ENCODE results near the gene PRDM8.
"Not testable (repeated sequence)": the region's sequence is repeated elsewhere in the genome, so short reads cannot be mapped to it uniquely, and the experiment has no call there.

PRDM8 gene

DNA sequence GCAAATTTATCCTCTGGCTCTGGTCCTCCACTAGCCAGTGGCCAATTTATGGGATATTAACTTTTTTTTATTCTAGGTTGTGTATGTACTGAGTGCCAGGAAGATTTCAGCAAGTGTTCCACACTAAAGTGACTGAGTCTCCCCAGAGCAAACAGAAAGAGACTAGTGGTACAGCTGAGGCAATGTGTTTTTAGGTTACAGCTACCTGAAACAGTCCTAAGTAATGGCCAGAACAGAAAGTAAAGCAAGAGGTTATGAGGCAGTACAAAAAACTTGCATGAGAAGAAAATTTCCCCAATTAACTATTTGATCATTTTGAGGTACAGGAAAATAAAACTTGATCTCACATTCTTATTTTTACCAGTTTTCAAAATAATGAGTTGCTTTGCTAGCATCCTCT is 31.2 kb downstream of the PRDM8 start:
- no peak for DNase-seq (ENCODE audit: low read depth)

GRCh38 chr4:80229128-80229527 is 31.8 kb downstream of the PRDM8 start:
- no peak for DNase-seq (ENCODE audit: low read depth)

DNA sequence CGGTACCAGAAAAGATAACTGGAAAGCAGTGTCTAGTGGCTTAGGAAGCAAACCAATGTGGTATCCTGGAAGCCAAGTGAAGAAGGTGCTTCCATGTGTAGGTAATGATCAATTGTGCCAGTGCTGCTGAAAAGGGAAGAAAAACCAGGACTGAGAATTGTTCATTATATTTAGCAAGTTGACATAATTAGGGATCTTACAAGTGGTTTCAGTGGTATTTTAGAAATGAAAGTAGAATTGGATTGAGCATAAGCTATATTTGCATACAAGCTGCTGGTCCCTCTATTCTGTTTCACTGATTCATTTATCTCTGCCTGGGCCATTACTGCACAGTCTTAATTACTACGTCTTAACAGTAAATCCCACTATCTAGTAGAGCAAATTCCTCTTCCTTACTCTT is 32.3 kb downstream of the PRDM8 start:
- DNase-seq (ENCODE audit: low read depth): no peak

DNA sequence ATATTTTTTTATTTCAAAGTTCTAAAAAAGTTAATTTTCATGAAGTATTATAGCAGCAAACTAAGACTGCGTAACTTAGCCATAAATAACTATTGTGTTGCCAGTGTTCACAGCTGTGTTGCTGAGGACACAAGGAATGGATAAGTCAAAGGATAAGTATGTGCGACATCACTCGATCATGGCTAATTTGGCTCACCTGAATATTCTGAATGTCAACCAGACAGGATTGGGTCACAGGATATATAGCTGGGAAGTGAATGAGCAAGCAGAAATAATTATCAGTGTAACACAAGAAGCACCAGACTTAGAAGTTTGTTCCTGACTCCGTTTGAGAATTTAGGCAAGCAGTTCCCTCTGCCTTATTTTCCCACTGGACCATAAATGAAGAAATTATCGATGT is 33.9 kb downstream of the PRDM8 start:
- no peak for DNase-seq (ENCODE audit: low read depth)

DNA sequence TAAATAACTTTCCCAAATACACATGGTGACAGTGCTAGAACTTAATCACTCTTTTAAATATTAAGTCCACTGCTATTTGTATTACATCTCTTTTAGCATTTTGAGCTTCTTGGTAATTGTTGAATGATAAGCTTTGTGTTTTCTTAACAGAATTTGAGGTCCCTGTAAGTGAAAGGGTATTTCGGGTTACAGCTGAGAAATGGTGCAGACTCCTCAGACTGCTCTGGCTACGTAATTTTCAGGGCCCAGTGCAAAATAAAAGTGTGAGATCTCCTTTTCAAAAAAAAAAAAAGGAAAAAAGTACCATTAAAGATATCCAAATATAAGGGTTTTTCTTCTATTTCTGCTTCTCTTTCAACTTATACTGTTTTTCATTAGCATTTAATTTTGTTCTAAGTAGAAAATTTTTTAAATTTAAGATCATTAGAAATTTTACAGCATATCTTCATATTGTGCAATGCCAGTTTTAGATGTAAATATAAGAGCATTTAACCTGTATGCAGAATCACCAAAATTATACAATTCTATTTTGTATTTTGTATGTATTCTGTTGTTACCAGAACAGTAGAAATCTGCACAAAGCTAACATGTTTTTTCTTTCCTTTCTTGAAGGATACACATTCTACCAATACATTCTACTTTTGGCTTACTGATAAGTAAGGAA is 35.5 kb downstream of the PRDM8 start:
- no peak for DNase-seq (ENCODE audit: low read depth)

GRCh38 chr4:80233390-80233789 is 36.1 kb downstream of the PRDM8 start:
- DNase-seq (ENCODE audit: low read depth): no peak

DNA sequence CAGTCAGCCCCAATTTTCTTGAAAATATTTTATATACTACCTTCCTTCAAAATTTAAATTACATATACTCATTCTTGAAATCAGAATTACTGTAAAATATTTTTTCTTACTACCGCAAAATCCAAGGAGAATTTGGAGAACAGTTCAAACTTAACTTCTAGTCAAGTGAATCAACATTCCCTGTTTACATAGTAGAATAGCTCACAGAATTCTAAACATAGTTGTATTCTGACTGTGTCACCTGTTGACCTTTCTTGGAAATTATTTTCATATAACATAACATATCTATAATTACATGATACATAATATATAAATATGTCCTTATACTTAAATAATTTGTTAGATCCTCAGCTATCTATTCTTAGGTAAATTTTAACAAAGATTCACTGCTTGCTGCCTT is 38.1 kb downstream of the PRDM8 start:
- DNase-seq (ENCODE audit: low read depth): no peak

DNA sequence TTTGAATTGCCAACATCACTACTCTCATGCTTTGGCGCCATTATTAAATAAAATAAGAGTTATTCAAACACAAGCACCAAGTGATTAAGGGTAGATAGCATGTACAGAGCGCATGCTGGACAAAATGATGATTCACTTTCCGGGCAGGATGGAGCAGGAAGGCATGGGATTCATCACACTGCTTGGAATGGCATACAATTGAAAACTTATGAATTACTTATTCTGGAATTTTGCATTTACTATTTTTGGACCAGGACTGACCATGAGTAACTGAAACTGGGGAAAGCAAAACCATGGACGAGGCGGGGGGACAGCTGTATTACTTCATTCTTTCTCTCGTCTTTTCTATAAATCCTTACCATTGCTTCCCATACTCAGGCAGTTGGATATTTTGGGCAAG is 40.7 kb downstream of the PRDM8 start:
- DNase-seq (ENCODE audit: low read depth): peak; percentile 81

DNA sequence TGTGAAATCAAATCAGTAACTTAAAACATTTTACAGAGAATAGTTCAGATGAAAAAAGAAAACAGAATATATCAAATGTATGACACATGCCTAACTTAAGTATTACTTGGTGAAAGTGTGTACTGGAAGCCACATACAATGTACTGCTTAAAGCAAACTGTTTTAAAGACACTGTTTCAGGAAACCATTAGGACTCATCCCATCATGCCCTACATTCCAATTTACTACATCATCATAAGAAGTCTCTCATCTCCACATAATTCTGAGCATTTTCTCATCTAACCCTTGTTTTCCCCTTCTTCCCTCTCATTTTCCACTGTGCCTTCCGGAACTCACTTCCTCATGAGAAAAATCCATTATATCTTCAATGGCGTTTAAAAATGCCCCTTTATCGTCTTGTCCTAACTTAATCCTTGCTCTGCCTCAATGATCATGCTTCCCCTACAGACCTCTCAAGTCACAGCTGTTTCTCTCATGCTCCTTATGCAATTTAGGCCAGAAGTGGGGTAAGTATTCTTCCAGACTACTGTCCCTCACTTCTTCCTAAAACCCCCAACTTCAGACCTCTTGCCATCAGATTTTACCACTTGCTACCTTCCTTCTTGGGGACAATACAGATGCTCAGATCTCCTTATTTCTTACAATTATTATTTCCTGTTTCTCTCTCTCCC is 42.3 kb downstream of the PRDM8 start:
- DNase-seq (ENCODE audit: low read depth): peak; percentile 20

- DNase-seq (ENCODE audit: low read depth): peak; percentile 64
Observed at GRCh38 chr4:80240976-80241375, 43.7 kb downstream of the PRDM8 start.

- DNase-seq (ENCODE audit: low read depth): no peak
Observed at GRCh38 chr4:80243274-80244018, 46.1 kb downstream of the PRDM8 start.

- not testable (repeated sequence) for DNase-seq (ENCODE audit: low read depth)
Observed at GRCh38 chr4:80247484-80247883, 50.2 kb downstream of the PRDM8 start.

GRCh38 chr4:80249144-80249543 is 51.8 kb downstream of the PRDM8 start:
- DNase-seq (ENCODE audit: low read depth): no peak

GRCh38 chr4:80252427-80252826 is 55.1 kb downstream of the PRDM8 start:
- no peak for DNase-seq (ENCODE audit: low read depth)

DNA sequence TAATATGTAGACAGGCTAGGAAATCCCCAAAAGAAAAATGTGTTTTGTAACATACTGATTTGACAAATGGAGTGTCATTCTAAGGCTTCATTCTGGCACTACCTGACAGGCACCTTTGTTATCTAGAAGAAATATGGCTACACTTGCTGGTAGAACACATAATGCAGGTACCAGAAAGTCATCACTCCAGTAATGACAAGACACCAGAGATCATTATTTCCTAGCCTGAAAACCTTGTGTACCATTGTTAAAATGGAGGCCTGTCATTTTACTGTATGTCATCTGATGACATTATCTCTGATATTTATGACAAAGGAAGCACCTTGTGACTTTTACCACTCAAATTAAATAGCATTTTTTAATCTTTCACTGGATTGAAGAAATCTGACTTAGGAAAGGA is 55.6 kb downstream of the PRDM8 start:
- no peak for DNase-seq (ENCODE audit: low read depth)

GRCh38 chr4:80253510-80253909 is 56.2 kb downstream of the PRDM8 start:
- DNase-seq (ENCODE audit: low read depth): no peak
